Stimulated activated CD8-positive, alpha-beta memory T cell treated with anti-CD3 and anti-CD28 coated beads, Interleukin-7, amount 100 ng/mL, for 1 hour (primary cell): Measurements from ENCODE around the gene FGFR2.

ENCODE experiments used
- DNase-seq, 2 donors: peaks; one replicate each; pipeline ENCODE4 v3.0.0-alpha.2; 2020; ENCODE audit warnings: low read depth in 2 of 2

The FGFR2 gene

GRCh38 chr10:121610798-121611323 lies 12.6 kb upstream of the FGFR2 start:
- no peak for DNase-seq

DNA sequence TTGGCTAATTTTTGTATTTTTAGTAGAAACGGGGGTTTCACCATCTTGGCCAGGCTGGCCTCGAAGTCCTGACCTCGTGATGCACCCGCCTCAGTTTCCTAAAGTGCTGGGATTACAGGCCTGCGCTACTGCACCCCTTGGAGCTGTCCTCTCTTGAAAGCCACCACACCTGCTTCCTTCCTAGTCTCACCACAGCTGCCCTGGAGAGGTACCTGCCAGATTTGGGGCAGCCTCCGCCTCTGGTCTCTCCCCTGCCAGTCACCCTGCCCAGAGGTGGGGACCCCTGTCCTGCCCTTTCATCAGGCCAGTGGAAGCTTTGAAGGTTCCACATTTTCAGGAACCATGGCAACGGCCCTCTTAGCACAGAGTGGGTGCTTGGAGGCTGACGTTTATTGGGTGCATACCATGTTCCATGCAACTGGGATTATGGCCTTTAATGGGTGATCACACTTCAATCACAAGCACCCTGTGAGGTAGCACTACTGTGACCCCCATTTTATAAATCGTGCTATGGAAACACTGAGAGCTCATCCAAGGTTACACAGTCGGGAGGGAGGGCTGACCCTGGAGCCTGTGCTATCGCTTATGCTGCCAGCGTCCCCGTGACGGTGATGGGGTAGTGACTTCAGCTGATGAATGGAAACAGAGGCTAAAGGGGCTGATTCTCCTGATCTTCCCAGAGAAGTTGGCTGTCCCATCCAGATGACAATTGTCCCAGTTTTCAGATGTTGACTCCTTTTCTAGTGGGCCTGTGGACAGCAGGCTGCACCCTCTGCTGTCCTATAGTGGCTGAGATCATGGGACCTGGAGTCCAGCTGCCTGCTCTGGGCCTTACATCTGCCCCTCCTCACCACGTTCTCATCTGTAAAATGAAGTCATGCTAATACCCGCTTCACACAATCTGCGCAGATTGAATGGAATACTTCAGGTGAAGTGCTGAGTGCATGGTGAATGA lies 11.5 kb upstream of the FGFR2 start:
- DNase-seq, result no peak

- DNase-seq, result no peak
Measured at GRCh38 chr10:121608469-121609190, 10.4 kb upstream of the FGFR2 start.

- DNase-seq, result no peak
Measured at GRCh38 chr10:121607310-121608055, 9.2 kb upstream of the FGFR2 start.

GRCh38 chr10:121605708-121606107 lies 7.5 kb upstream of the FGFR2 start:
- DNase-seq, result no peak

DNA sequence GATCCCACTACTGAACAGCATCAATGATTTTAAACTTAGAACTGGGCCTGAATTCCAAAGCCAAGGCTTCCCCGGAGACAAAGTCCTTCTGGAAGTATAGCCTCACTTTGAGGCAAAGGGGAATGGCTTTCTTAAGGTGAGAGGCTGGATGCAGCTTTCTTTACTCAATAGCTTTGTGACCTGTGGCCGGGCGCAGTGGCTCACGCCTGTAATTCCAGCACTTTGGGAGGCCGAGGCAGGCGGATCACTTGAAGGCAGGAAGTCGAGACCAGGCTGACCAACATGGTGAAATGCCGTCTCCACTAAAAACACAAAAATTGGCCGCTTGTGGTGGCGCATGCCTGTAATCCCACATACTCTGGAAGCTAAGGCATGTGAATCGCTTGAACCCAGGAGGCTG lies 3.2 kb upstream of the FGFR2 start:
- DNase-seq, result no peak

GRCh38 chr10:121600611-121601010 lies 2.4 kb upstream of the FGFR2 start:
- DNase-seq, result no peak

GRCh38 chr10:121599947-121600346 lies 1.7 kb upstream of the FGFR2 start:
- DNase-seq, result no peak

GRCh38 chr10:121597504-121598262 lies 561 bp downstream of the FGFR2 start:
- DNase-seq, result no peak

GRCh38 chr10:121596689-121597503 lies 1.3 kb downstream of the FGFR2 start:
- no peak for DNase-seq

DNA sequence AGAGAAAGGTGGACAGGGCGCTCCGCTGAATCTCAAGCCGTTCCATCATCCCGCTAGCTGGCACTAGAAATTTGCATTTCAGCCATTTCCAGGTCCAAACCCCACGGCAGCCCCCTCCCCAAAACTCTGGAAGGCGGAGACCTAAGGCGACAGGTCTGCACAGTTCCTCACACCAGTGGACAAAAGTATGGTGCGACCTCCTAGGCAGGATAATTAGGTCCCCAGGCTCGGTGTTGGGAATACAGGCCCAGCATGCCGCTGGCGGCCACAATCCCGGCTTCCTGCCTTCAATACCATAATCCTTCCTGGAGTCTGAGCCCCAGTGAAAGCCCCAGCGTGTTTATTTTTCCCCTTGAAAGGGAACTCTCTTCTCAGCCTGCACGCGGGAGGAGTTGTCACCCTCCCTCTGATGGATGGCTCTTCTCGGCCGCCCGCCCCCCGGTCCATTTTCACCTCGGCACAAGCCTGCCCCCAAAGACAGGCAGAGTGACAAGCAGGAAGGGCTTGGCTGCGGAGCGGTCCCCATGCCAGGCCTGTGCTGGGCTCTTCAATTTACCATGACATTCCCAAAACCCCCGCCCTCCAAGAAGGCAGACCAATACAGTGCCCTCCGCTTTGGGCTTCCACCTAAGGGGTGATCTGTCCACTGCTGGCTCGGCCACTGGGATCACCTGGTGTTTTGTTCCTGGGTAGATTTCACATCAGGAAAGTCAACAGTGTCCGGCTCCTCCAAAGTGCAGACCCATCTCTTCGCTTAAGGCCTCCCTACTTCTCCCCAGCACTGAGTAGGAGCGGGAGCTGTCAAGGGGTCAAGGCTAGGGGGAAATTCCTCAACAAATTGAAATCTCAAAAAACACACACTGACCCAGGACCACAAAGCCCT lies 2.2 kb downstream of the FGFR2 start:
- no peak for DNase-seq

DNA sequence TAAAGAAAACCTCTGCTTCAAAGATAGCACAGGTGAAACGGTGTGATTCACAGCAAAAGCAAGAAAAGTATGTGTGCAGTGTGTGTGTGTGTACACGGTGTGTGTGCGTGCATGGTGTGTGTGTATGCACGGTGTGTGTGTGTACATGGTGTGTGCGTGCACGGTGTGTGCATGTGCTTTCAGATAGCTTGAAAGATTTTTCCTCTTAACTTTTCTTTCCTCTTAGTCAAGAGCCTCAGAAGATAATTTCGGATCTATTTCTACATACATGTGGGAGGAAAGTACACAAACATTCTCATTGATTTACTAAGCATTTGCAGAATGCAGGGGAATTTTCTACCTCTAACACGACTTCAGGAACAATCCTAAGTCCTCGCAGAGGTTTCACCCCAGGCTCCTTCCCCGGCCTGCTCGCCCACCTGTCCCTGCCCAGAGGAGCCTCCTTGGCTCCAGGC lies 2.9 kb downstream of the FGFR2 start:
- no peak for DNase-seq

DNA sequence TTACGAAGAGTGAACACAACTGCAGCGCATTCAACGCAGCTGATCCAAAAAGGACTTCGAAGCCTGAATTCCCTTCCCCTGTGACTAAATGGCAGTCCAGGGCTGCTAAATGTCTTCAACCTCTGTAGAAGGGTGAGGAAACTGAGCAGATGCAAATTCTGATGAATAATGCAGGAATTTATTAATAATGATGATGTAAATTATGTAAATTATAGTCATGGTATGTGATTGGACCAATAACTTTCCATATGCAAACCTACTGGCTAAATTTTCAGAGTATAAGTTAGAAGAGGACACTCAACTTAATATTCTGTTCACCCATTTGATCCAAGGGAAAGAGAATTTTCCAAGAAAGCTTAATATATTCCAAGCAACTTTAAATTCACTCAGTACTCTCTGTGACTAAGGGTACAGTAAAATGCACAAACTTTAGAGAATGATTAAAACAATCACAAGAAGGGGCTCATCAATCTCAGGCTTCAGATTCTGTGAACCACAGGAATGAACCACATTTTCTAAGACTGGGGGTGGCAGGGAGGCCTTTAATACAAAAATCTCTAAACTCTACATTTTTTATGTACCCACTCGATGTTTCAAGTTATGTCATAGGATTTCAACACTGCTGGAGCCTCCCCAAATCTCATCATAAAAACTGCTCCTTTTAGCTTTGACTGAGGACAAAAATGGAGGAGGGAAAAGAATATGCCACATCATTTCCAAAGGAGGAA lies 3.5 kb downstream of the FGFR2 start:
- no peak for DNase-seq

DNA sequence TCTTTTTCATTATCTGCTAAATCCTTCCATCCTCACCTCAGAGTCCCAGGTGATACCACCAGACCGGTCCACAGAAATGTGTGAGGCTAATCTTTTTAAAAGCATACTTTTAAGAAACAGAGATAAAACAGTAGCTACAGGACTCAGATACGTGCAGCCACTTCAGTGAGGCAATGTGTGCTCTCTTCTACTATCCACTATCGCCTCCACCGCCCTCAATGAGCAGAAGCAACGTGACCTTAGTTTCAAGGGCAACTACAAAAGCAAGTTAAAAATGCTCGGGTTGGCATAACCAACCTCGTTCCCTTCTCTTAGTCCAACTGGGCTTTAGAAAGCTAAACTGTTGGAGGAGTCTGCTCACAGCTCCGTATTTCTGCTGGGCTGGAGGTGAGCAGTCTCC lies 4.2 kb downstream of the FGFR2 start:
- DNase-seq, result no peak

GRCh38 chr10:121593281-121594075 lies 4.8 kb downstream of the FGFR2 start:
- DNase-seq, result no peak

DNA sequence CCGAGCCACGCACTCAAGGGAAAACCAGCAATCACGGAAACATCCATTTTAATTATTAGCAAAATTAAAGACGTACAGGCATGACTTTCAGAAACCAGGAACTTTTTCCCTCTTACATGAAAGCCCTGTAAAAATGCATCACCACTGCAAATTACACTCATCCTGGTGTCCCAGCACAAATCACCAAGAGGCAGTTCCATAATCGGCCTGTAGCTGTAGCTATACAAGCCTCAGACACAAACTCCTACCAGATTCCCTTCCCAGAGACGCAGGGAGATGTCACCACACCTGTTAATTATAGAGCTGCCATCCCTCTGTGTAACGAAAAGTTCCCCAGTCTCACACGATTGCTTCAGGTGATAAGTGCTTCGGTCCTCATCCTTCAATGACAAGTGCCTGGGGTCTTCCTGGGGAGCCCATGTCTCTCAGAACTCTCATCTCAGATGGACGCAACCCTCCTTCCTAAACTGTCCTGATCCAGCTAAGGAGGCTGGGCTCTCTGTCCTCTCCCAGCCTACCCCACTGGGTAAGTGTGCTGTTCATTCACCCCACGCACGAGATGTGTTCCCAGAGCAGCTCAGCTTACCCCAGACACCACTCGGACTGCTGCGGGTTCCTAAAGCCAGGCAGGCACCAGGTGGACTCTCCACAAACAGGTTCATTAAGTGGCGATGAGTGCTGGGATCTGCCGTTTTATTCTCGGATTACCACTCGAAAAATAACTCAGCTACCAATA lies 5.9 kb downstream of the FGFR2 start:
- DNase-seq, result no peak

- DNase-seq, result no peak
Measured at GRCh38 chr10:121591186-121591585, 7.1 kb downstream of the FGFR2 start.
